CD8-positive, alpha-beta memory T cell (primary cell): ENCODE results near the gene PKIG. TPM values are rescaled to one million over a fixed set of nuclear protein-coding genes. Genes with fewer than 3 reads are reported as not detected.

Experiments used
- CTCF ChIA-PET: fragments of 350-600 bp; sonication (Branson Sonifier 250); formaldehyde crosslinking; loops from one replicate; lab custom pipeline; 2021; ENCODE audit warnings: antibody characterized with exemption; lab: Charles Lee
- POLR2A ChIA-PET: fragments of 350-600 bp; sonication (Branson Sonifier 250); formaldehyde crosslinking; loops from one replicate; lab custom pipeline; 2021; ENCODE audit warnings: antibody characterized with exemption; lab: Charles Lee
- DNase-seq, 5 donors: peaks; one replicate each; pipeline versions ENCODE4 v3.0.0 to v3.0.0-alpha.2; 2020 to 2022; ENCODE audit warnings: mixed read lengths in 1 of 5
- H3K27ac ChIP-seq: one replicate; pipeline ENCODE4 v1.7.0; 2013; ENCODE audit warnings: low read depth, mild to moderate bottlenecking, low read length, moderate library complexity
- H3K27me3 ChIP-seq: 2 replicates; pipeline ENCODE4 v1.7.0; 2013; ENCODE audit warnings: low read length, mild to moderate bottlenecking; ENCODE audit not compliant: insufficient read depth, poor library complexity, severe bottlenecking
- H3K36me3 ChIP-seq: 2 replicates; pipeline ENCODE4 v1.7.0; 2013; ENCODE audit warnings: mild to moderate bottlenecking, low read length, moderate library complexity; ENCODE audit not compliant: insufficient read depth
- H3K4me1 ChIP-seq: 2 replicates; pipeline ENCODE4 v1.7.0; 2013; ENCODE audit warnings: mild to moderate bottlenecking, low read length, moderate library complexity; ENCODE audit not compliant: insufficient read depth
- H3K4me3 ChIP-seq: 2 replicates; pipeline ENCODE4 v1.7.0; 2013; ENCODE audit warnings: mild to moderate bottlenecking, low read length
- H3K9me3 ChIP-seq: 2 replicates; pipeline ENCODE4 v1.7.0; 2013; ENCODE audit warnings: mild to moderate bottlenecking, low read length
- H3K27ac Mint-ChIP-seq, 8 donors: one replicate each; pipeline ENCODE4 v1.8.0; 2020 to 2021; ENCODE audit warnings: mixed read lengths in 8 of 8, mild to moderate bottlenecking in 6 of 8, inconsistent platforms in 3 of 8, moderate library complexity in 3 of 8
- H3K27me3 Mint-ChIP-seq, 2 donors: one replicate each; pipeline ENCODE4 v1.8.0; 2020 to 2021; ENCODE audit warnings: mixed read lengths in 2 of 2, mild to moderate bottlenecking in 1 of 2, moderate library complexity in 1 of 2
- H3K36me3 Mint-ChIP-seq, 3 donors: one replicate each; pipeline ENCODE4 v1.8.0; 2020 to 2021; ENCODE audit warnings: mixed read lengths in 3 of 3, inconsistent platforms in 1 of 3, mild to moderate bottlenecking in 1 of 3
- H3K4me1 Mint-ChIP-seq, 3 donors: one replicate each; pipeline ENCODE4 v1.8.0; 2020 to 2021; ENCODE audit warnings: mixed read lengths in 3 of 3, inconsistent platforms in 1 of 3, mild to moderate bottlenecking in 1 of 3
- H3K4me3 Mint-ChIP-seq, 7 donors: one replicate each; pipeline ENCODE4 v1.8.0; 2020 to 2021; ENCODE audit warnings: mixed read lengths in 7 of 7, mild to moderate bottlenecking in 6 of 7, moderate library complexity in 4 of 7, inconsistent platforms in 2 of 7
- H3K9me3 Mint-ChIP-seq, 5 donors: one replicate each; pipeline ENCODE4 v1.8.0; 2020 to 2022; ENCODE audit warnings: mixed read lengths in 5 of 5, mild to moderate bottlenecking in 3 of 5, moderate library complexity in 2 of 5, inconsistent platforms in 1 of 5
- polyA plus RNA-seq: library from polyadenylated mRNA; unstranded; fragments of 300-500 nt; fragmentation: Illumina TruSeq; gene quantifications from one replicate; pipeline ENCODE4 v1.2.3, GENCODE V29; 2021
- total RNA-seq, 2 experiments: library from RNA; stranded (reverse); gene quantifications; one replicate each; pipeline ENCODE4 v1.2.3, GENCODE V29; 2021

The PKIG gene
- total and polyA plus RNA-seq, 3 experiments from 2014 or later: 0.97 to 4.9 (median 4.4) TPM

GRCh38 chr20:44543358-44543757, 39.0 kb upstream of the PKIG start:
- H3K36me3 ChIP-seq: no peaks in the 10 kb centered on the region
- no peak overlapping the region for H3K27ac Mint-ChIP-seq
- H3K27me3 ChIP-seq: no peaks in the 10 kb centered on the region

GRCh38 chr20:44544263-44544662, 38.1 kb upstream of the PKIG start:
- H3K4me3 Mint-ChIP-seq: no peak overlapping the region
- no peaks in the 10 kb centered on the region for H3K9me3 Mint-ChIP-seq
- Histone ChIP-seq H3K4me3 (no peak overlapping the region), H3K9me3 (no peaks in the 10 kb centered on the region), H3K27ac (no peak overlapping the region), H3K36me3 (no peaks in the 10 kb centered on the region), H3K4me1 (no peaks in the 10 kb centered on the region), H3K27me3 (no peaks in the 10 kb centered on the region)
- no peaks in the 10 kb centered on the region for H3K4me1 Mint-ChIP-seq
- DNase-seq: no peak
- H3K27ac Mint-ChIP-seq: peak overlapping the region in 1 of 8 donors; percentile 87
- POLR2A ChIA-PET: no interaction called here
- CTCF ChIA-PET: no interaction called here
- H3K36me3 Mint-ChIP-seq: no peaks in the 10 kb centered on the region
- peaks cover 1 to 11% of the 10 kb centered on the region in 2 donors for H3K27me3 Mint-ChIP-seq

More at GRCh38 chr20:44543358-44543757, 39.0 kb upstream of the PKIG start:
- Histone ChIP-seq H3K4me3 (no peak overlapping the region), H3K9me3 (no peaks in the 10 kb centered on the region), H3K4me1 (no peaks in the 10 kb centered on the region), H3K27ac (no peak overlapping the region)
- Mint-ChIP-seq H3K9me3 (no peaks in the 10 kb centered on the region), H3K4me3 (no peak overlapping the region), H3K4me1 (no peaks in the 10 kb centered on the region), H3K36me3 (no peaks in the 10 kb centered on the region), H3K27me3 (peaks cover 1 to 8% of the 10 kb centered on the region in 2 donors)
- ChIA-PET CTCF (interaction anchor here (0.7 kb wide), 1 partner anchor 87 kb away, joined by 3 read pairs; no protein-coding TSS in a partner anchor), POLR2A (no interaction called here)
- no peak for DNase-seq

- H3K36me3 Mint-ChIP-seq: no peaks in the 10 kb centered on the region
- CTCF ChIA-PET: interaction anchor here (0.8 kb wide), 1 partner anchor 95 kb away, joined by 3 read pairs; no protein-coding TSS in a partner anchor
- H3K4me1 ChIP-seq: no peaks in the 10 kb centered on the region
- no peaks in the 10 kb centered on the region for H3K9me3 ChIP-seq
- no peaks in the 10 kb centered on the region for H3K27me3 ChIP-seq
- POLR2A ChIA-PET: no interaction called here
- no peak for DNase-seq
- peaks cover 0 to 14% of the 10 kb centered on the region in 2 donors for H3K27me3 Mint-ChIP-seq
- H3K9me3 Mint-ChIP-seq: no peaks in the 10 kb centered on the region
- H3K4me1 Mint-ChIP-seq: no peaks in the 10 kb centered on the region
- no peak overlapping the region for H3K27ac Mint-ChIP-seq
- no peak overlapping the region for H3K4me3 Mint-ChIP-seq
- H3K27ac ChIP-seq: no peak overlapping the region
- no peaks in the 10 kb centered on the region for H3K36me3 ChIP-seq
- H3K4me3 ChIP-seq: no peak overlapping the region
Observed at GRCh38 chr20:44547419-44547818, 35.0 kb upstream of the PKIG start.

GRCh38 chr20:44549123-44549522, 33.3 kb upstream of the PKIG start:
- H3K36me3 ChIP-seq: no peaks in the 10 kb centered on the region
- Mint-ChIP-seq H3K27me3 (peaks cover 0 to 14% of the 10 kb centered on the region in 2 donors), H3K4me1 (peaks cover 0 to 5% (median 3%) of the 10 kb centered on the region in 3 donors), H3K27ac (no peak overlapping the region), H3K4me3 (no peak overlapping the region), H3K36me3 (no peaks in the 10 kb centered on the region), H3K9me3 (no peaks in the 10 kb centered on the region)
- CTCF ChIA-PET: no interaction called here
- POLR2A ChIA-PET: no interaction called here
- H3K4me1 ChIP-seq: no peaks in the 10 kb centered on the region
- no peaks in the 10 kb centered on the region for H3K9me3 ChIP-seq
- no peak for DNase-seq
- H3K27me3 ChIP-seq: no peaks in the 10 kb centered on the region
- H3K4me3 ChIP-seq: no peak overlapping the region
- H3K27ac ChIP-seq: no peak overlapping the region

- H3K36me3 ChIP-seq: no peaks in the 10 kb centered on the region
- H3K4me1 Mint-ChIP-seq: peaks cover 0 to 5% (median 3%) of the 10 kb centered on the region in 3 donors
- no peak for DNase-seq
- ChIA-PET POLR2A (no interaction called here), CTCF (no interaction called here)
- H3K27ac ChIP-seq: no peak overlapping the region
- H3K4me3 ChIP-seq: no peak overlapping the region
- H3K27ac Mint-ChIP-seq: no peak overlapping the region
- H3K4me3 Mint-ChIP-seq: no peak overlapping the region
- H3K27me3 Mint-ChIP-seq: peaks cover 2 to 12% of the 10 kb centered on the region in 2 donors
- no peaks in the 10 kb centered on the region for H3K4me1 ChIP-seq
- no peaks in the 10 kb centered on the region for H3K36me3 Mint-ChIP-seq
- no peaks in the 10 kb centered on the region for H3K27me3 ChIP-seq
- H3K9me3 Mint-ChIP-seq: no peaks in the 10 kb centered on the region
- H3K9me3 ChIP-seq: no peaks in the 10 kb centered on the region
Observed at GRCh38 chr20:44552050-44552449, 30.3 kb upstream of the PKIG start.

- H3K27me3 Mint-ChIP-seq: peaks cover 2 to 7% of the 10 kb centered on the region in 2 donors
- H3K4me3 Mint-ChIP-seq: no peak overlapping the region
- H3K9me3 ChIP-seq: no peaks in the 10 kb centered on the region
Observed at GRCh38 chr20:44552568-44552949, 29.8 kb upstream of the PKIG start.

GRCh38 chr20:44552950-44553908, 29.1 kb upstream of the PKIG start:
- Histone ChIP-seq H3K27ac (peak overlapping the region; percentile 3), H3K4me1 (no peaks in the 10 kb centered on the region), H3K36me3 (no peaks in the 10 kb centered on the region), H3K27me3 (no peaks in the 10 kb centered on the region), H3K4me3 (no peak overlapping the region), H3K9me3 (no peaks in the 10 kb centered on the region)
- Mint-ChIP-seq H3K27ac (peak overlapping the region in 3 of 8 donors; percentile 2 to 17 (median 5)), H3K9me3 (no peaks in the 10 kb centered on the region), H3K27me3 (peaks cover 3 to 8% of the 10 kb centered on the region in 2 donors), H3K4me3 (no peak overlapping the region), H3K4me1 (peaks cover 0 to 5% (median 3%) of the 10 kb centered on the region in 3 donors), H3K36me3 (no peaks in the 10 kb centered on the region)
- ChIA-PET POLR2A (no interaction called here), CTCF (no interaction called here)
- no peak for DNase-seq

More at GRCh38 chr20:44552568-44552949, 29.8 kb upstream of the PKIG start:
- Mint-ChIP-seq H3K9me3 (no peaks in the 10 kb centered on the region), H3K36me3 (no peaks in the 10 kb centered on the region), H3K27ac (peak overlapping the region in 1 of 8 donors; percentile 17), H3K4me1 (peaks cover 0 to 5% (median 3%) of the 10 kb centered on the region in 3 donors)
- Histone ChIP-seq H3K36me3 (no peaks in the 10 kb centered on the region), H3K27me3 (no peaks in the 10 kb centered on the region), H3K4me1 (no peaks in the 10 kb centered on the region), H3K4me3 (no peak overlapping the region), H3K27ac (no peak overlapping the region)
- DNase-seq: no peak
- ChIA-PET POLR2A (no interaction called here), CTCF (no interaction called here)

GRCh38 chr20:44559302-44559701, 23.1 kb upstream of the PKIG start:
- ChIA-PET CTCF (no interaction called here), POLR2A (no interaction called here)
- Mint-ChIP-seq H3K9me3 (no peaks in the 10 kb centered on the region), H3K4me3 (no peak overlapping the region), H3K36me3 (no peaks in the 10 kb centered on the region), H3K4me1 (no peaks in the 10 kb centered on the region), H3K27ac (no peak overlapping the region), H3K27me3 (peaks cover 8 to 29% of the 10 kb centered on the region in 2 donors)
- Histone ChIP-seq H3K27ac (no peak overlapping the region), H3K9me3 (no peaks in the 10 kb centered on the region), H3K4me3 (no peak overlapping the region), H3K4me1 (no peaks in the 10 kb centered on the region), H3K27me3 (no peaks in the 10 kb centered on the region), H3K36me3 (no peaks in the 10 kb centered on the region)
- DNase-seq: no peak
